Superior temporal gyrus (tissue), 1 donor: ENCODE data around the gene ENOX1.
"Not testable (repeated sequence)": the region's sequence is repeated elsewhere in the genome, so short reads cannot be mapped to it uniquely, and the experiment has no call there.

Source experiments
- DNase-seq: peaks from one replicate; pipeline ENCODE4 v3.0.0-alpha.2; 2016; ENCODE audit errors: extremely low spot score

ENOX1 gene

DNA sequence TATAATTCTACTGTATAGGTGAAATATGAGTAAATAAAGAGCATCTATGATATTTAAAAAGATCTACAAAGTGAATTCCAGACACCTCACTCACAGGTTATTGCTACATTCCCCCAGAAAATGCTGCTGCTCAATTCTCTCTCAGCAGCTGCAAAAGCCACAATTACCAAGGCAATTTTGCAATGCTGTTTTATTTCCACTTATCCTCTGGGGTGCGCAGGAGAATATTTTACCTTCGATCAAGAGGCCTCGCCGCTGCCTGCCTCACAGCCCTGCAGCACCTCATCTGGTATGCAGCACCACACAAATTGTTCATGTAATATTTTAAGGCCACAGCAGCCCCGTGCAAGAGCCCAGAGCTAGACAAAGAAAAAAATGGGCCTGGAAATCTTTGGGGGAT, 430.2 kb downstream of the ENOX1 start:
- no peak for DNase-seq

DNA sequence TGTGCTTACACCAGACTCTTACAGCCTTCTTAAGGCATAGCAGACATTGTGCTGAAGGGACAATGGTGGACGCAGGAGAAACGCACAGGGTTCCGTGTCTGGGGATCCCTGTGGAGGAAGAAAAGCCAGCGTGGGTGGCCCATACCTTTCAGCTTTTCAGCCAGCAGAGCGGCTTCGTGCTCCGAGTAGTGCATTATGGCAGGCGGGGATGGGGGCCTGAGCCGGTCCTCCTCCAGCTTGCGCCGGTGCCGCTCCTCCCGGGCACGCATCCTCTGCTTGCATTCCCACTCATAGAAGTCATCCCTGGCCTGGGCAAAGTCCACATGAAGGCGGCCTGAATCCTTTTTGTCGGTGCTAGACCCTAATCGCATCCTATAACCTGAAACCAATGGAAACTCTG, 431.0 kb downstream of the ENOX1 start:
- no peak for DNase-seq

DNA sequence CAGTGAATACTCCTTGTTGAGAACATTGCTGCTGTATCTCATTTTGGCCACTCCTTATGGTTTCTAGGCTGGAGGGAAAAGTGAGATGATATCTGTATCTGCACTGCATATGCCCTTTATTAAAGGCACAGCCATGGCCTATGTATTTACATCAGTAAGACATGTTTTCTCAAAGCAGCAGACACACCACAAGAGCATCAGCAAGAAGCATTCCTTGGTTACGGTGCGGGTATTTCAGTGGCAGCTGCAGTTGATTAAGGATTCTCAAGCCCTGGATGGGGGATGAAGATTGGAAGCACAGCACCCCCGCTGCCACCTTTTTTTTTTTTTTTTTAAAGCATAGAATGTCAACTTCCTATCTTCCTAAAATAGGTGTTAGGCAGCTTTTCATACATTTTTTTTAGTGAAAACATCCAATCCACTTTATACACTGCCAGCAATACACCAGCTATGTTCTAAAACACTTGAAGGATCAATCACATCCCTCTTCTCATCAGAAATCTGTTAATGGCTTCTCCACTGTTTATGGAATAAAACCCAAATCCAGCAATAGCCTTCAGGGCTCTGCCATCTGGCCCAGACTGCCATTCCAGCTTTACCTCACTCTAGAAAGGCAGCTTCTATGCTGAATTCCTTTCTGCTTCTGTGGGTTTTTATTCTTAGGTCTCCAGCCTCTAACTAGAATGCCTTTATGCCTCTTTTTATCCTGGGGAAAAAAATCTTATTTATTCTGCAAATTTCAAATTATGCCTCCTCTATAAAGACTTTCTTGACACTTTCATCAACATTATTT, 432.4 kb downstream of the ENOX1 start:
- no peak for DNase-seq

DNA sequence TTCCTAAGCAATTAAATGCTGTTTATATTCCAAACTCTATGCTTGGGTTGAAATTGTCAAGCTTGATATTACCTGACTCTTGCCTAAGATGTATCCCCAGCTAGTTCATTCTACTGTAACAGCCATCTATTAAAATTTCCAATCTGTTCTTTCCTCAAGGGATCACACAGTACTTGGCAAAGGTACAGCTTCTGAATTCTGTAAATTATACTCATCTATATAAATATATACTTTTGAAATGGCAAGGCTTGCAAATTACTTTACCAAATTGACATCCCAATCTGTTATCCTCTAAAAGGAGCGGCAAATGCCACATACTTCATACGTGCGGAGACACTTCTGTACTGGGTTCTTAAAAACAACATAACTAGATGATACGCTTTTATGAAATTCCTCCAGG, 433.1 kb downstream of the ENOX1 start:
- DNase-seq: no peak

DNA sequence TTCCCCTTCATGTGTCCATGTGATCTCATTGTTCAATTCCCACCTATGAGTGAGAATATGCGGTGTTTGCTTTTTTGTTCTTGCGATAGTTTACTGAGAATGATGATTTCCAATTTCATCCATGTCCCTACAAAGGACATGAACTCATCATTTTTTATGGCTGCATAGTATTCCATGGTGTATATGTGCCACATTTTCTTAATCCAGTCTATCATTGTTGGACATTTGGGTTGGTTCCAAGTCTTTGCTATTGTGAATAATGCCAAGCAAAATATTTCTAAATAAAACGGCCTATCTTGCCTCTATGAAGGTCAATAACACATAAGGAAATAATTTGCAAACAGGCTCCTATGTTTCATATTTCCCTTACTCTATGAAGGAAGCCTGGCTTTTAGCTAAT, 435.2 kb downstream of the ENOX1 start:
- not testable (repeated sequence) for DNase-seq

DNA sequence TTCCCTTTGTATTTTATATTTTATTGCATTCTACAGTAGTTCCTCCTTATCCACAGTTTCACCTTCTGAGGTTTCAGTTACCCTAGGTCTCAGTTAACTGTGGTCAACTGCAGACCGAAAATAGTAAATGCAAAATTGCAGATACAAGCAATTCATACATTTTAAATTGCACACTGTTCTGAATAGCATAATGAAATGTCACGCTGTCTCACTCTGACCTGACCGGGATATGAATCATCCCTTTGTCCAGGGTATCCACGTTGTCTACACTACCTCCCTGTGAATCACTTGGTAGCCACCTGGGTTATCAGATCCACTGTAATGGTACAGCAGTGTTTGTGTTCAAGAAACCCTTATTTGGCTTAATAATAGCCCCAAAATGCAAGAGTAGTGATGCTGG, 438.4 kb downstream of the ENOX1 start:
- DNase-seq: no peak

DNA sequence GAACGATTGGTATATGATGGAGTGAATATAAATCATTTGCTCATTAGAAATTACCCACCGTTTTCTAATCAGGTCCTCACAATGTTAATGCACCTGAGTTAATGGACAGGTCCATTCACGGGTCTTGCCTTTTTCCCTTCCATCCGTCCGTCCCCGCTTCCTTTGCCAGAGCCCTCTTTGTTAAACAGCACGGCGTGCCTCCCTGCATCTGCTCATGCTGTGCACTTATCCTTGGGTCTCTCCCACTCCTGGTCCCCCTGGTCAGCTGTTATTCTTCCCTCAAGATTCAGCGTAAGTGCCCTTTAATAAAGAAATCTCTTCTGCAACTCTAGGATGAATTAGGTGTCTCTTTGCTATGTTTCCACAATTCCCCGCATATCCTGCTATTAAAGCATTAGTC, 438.9 kb downstream of the ENOX1 start:
- DNase-seq: no peak

DNA sequence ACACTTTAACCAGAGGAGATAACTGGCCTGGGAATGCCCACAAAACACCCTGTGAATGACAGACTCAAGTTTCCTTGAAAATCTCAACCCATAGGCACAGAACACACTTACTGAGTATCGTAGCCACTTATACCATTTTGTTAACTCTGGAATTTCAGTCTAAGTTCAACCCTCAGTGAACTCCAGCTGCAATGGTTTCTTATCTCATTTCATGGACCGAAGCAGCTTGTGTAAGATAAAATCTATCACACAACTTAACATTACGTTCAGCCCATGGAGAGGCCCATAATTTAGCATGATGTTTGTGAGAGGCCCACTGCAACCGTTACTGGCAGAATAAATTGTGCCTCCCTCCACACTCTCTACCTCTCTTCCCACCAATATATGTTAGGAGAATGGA, 440.3 kb downstream of the ENOX1 start:
- DNase-seq: no peak

DNA sequence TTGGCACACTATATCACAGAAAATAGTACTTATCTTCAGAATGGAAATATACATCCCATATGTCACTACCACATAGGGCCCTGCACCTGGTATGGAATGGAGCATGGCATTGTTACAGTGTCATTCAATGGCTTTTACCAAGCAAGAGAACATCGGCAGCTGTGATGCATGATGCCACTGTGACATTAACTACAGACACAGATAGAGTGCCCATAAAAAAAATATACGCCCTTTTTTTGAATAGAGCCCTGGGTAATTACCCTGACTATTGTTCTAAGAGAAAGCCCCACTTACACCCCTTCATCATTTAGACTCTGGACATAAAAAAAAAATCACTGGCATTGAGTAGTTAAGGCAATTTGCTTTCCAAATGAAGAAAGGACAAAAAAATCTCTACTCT, 443.1 kb downstream of the ENOX1 start:
- DNase-seq: no peak

DNA sequence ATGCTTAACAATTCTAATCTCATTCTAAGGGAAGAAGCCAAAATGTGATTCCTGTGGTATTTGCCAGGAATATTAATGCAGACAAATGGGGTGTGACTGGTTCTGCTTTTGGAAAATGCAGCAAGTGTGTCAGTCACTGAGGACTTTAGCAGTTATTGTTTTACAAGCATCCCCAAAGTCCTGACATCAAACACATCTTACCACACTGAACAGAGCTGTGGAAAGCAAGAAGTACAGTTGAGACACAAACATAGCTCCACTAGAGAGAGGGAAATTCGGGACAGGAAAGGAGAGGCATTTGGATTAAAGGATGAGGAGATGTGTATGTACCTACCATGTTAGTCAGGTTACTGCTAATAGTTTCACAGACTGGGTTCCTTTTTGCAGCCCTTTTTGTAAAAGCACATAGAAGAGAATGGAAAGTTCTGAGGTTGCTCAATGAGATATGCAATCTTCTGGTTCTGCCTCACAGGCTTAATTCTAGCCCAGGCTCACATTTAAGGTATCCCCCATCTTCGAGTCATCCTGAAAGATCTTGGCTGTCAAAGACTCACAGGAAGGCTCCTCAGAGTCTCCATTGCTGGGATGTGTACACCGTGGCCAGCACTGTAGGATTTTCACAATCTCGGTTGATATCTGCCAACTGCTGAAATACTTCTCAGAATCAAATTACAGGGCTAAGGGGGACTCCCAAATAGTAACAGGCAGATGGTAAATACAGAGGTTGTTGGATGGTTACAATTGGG, 446.8 kb downstream of the ENOX1 start:
- no peak for DNase-seq

DNA sequence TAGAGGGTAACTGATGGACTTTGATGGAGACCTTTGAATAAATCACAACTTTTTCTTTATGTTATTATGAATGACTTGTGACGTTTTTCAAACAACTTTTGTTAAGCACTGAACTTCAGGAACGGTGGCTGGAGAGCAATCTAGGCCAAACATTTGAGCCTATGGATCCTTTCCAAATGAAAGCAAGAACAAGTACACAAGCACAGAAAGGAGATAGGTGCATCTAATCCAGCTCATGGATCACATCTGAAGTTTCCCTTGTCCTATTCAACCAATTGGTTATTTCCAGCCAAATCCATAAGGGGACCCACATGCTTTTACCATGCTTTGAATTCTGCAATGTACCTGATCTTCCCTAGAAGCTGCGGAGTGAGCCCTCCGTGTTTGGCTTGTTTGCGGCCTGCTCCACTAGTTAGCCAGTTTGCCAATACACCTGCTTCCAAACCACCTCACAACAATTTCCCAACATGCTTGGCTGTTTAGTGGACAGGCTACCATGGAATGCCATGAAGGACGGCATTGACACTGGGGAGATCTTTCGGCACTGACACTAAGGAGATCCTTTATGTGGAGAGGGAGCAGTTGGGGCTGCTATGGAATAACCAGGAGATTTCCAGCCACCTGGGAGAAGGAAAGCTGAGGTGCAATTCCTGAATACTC, 447.5 kb downstream of the ENOX1 start:
- no peak for DNase-seq

DNA sequence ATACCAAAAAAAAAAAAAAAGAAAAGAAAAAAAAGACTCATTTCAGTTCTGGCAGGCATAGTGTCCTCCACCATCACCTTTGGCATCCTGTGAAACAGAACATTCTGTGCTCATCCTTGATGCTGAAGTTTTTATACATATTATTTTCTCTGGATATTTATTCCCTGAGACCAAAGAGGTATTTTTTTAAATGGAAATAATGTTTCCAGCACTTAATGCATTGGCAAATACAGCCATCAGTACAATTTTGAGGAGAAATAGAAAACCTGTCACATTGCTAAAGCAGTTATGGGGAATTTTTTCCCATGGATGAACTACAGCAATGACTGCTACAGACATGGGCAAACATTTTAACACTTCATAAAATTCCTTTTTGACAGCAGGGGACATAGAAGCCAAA, 451.0 kb downstream of the ENOX1 start:
- DNase-seq: no peak

DNA sequence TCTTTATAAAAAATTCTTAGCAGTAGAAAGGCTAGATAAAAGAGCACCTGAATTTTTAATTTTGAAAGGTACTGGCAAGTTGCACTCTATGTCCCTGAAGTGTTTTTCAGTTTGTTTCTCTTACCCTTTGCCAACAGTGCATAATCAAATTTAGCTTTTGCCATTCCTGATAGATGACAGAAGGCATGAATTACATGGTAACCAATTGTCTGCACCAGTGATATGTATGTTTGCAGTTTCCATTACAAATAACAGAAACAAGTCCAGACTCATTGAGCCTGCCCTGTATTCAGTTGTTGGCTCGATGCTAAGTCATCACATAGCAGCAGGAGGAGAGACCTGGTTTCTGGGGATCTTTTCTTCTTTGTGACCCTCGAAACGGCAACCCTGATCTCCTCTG, 453.6 kb downstream of the ENOX1 start:
- DNase-seq: no peak

DNA sequence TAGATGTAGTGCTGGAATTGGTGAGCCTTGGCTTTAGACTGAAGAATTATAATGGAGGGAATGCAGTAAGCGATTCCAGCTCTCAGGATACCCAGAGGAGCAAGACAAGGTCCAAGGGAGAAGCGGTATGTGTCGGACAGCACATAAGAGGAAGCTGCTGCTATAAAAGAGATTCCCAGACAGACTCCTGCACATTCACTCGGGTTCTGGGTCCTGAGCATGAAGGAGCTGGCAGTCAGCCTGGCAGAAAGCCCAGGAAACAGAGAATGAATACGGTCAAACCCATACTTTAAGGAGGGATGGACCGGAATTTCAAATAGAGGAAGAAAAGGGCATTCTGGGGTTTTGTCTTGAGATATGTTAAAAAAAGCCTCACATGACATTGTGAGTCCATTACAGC, 455.1 kb downstream of the ENOX1 start:
- peak; percentile 76 for DNase-seq

DNA sequence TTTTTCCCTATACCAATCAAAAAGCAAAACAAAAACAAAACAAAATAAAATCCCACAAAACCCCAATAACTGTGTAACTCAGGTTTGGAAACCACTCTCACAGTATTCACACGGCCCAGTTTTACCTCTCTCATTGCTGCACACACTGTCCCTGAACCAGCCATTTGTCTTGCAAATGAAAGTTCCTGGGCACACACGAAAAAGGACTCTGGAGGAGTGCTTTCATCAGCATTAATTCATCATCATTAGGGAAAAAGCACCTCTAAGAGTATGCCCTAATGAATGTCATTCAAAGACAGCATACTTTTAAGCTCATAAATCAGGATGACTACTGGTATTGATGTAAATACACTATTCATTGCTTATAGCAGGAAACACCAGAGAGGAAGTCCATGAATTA, 457.1 kb downstream of the ENOX1 start:
- peak; percentile 25 for DNase-seq

DNA sequence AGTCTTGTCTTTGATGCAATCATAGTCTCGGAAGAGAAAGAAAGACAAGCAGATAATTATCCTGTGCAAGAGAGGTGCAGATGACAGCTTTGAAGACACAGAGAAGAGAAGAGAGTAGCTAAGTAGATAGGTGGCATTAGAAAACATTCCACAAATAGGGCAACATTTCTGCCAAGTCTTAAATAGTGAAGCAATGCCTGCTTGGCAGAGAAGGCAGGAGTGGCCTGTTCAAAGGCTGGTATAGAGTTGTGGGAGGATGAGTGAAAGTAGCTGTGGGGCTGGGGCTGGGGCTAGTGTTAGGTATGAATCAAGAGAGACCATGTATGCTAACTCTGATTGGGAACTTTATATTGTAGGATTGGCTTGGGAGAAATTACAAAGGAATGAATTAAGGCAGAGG, 457.9 kb downstream of the ENOX1 start:
- DNase-seq: no peak

DNA sequence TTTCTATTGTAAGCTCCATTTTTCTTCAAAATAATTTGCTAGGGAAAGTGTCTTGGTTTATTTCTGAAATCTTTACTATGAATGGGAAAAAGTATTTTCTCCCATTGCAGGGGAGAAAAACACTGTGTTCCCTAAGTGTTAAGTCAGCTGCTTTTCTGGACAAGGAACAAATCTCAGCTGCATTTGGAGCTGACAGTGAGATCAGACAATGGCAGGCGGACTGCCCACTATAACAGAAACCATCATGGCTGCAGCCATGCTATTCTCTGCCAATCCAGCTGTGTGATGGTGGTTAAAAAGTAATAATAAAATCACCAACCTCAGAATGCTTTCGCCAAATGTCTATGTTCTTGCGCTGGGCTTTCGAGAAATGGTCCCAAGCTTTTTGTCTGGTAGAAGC, 460.7 kb downstream of the ENOX1 start:
- peak; percentile 94 for DNase-seq

DNA sequence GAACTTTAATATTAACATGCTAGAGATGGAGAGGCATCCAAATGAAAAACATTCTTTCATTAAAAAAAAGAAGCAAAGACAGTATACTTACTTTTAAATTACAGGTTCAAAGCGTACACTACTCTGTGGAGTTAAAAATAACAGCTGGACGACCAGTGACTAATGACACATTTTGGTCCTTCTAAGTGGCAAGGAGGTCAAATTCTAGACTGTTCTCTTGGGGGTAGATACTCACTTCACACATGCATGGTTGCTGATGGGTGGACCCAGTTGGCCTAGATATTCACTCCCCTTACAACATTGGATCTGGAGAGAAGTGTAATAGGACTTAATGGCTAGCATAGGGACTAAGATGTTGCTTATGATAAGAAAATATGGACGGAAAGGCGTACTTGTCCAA, 461.1 kb downstream of the ENOX1 start:
- no peak for DNase-seq

DNA sequence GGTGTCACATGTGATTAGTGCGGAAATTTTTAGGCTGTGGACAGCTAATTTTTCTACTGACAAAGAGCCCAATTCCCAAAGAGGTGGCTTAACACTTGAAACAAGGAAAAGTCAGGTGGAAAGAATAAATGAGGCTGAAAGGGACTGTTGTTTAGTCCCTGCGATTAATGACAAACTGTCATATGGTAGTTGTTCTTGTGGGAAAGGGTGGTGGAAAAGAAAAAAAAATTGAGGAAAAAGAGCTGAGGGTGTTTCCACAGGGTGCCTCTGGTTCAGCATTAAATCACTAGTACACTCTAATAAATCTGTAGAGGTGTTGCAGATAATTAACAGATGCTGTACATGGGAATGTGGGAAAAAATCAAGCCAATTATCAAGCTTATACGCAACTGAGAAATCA, 462.6 kb downstream of the ENOX1 start:
- no peak for DNase-seq

DNA sequence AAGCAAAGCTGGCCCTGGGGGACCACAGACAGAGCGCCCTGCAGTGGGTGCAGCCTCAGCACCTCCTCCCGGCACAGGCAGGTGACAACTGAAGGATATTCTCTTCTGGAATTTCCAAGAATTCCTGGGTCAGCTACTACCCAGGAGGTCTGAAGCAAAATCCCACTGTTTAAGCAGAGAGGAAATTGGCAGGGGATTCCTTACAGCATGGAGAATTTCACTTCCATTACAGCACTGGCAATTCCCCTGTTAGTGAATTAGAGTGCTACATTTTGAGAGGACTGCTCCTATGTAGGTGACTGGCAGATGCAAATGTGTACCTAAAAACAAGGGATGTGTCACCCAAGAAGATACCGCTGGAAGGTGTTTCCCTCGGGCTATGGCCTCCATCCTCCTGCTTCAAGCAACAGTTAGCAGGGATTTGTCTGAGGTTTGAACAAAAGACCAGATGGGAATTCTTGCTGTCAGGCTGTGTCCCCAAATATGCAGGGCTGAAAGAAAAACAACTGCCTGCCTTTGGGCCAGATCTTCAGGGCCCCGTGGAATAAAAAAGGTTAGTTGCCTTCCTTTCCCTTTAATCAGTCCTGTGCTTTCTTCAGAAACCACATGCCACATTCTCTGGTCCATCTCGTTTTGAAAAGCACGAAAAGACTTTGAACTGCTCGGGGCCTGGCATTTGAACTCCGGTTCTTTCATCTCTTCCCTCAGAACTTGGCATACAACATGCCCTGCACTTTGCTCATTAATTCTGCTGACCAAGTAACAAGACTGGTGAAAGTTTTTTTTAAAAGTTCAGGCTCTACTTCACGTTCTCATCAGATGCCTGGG, 466.9 kb downstream of the ENOX1 start:
- DNase-seq: no peak

DNA sequence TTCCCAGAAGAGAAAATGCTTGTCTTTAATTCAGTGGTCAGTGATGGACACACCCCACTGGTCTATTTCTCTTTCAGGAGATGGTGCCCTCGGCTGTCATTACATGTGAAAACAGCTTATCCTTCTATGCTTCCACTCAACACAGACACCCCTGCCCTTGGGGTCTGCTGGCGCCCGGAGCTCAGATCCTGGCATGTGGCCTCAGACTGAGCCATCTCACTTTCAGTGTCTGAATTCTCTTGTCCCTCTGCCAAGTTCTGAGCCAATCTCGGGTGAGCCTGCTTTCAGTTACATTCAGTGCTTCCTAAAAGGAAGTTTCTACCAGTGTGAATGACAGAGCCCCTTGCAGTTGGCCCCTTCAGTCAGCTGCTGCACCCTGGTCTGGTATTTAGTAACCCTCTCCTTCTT, 469.8 kb downstream of the ENOX1 start:
- peak; percentile 75 for DNase-seq

DNA sequence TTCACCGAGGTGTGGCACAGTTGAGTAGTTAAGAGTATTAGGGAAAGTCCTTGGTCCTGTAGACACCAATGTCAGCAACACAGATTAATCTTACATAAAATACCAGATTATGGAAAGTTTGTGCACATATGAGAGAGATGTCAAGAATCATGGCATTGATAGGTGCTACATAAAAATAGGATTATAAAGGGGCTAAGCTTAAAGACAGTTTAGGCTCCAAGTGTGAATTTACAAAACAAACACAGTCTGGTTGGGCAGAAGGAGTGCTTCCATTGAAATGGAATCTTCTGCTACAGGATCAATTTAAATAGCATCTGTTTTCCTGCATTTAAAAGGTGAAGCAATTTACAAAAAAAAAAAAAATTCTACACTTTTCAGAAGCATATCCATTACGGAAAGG, 470.5 kb downstream of the ENOX1 start:
- DNase-seq: no peak
